Fibroblast of mammary gland (primary cell): ENCODE measurements around the gene GCNT2.

ENCODE experiments used
- DNase-seq: peaks from one replicate; pipeline ENCODE4 v3.0.0-alpha.2; 2010; ENCODE audit warnings: low read depth
- H3K4me3 ChIP-seq: 2 replicates; pipeline ENCODE4 v1.5.1; 2011; ENCODE audit warnings: low read depth, mild to moderate bottlenecking, low read length, moderate library complexity; ENCODE audit not compliant: control insufficient read depth
- CTCF ChIP-seq: conservative IDR thresholded peaks from 2 replicates; pipeline ENCODE4 v1.5.1; 2011; ENCODE audit warnings: low read depth, low read length, inconsistent platforms; ENCODE audit not compliant: control insufficient read depth, insufficient read depth

The GCNT2 gene

GRCh38 chr6:10556589-10556988, 35.4 kb downstream of the GCNT2 start:
- TF ChIP-seq CTCF: no peak
- DNase-seq: no peak
- no peak overlapping the region for H3K4me3 ChIP-seq

GRCh38 chr6:10556992-10557391, 35.8 kb downstream of the GCNT2 start:
- no peak overlapping the region for H3K4me3 ChIP-seq
- no peak for TF ChIP-seq CTCF
- DNase-seq: no peak

- H3K4me3 ChIP-seq: no peak overlapping the region
- no peak for DNase-seq
Measured at GRCh38 chr6:10557913-10558312, 36.8 kb downstream of the GCNT2 start.

GRCh38 chr6:10558565-10558964, 37.4 kb downstream of the GCNT2 start:
- no peak overlapping the region for H3K4me3 ChIP-seq
- no peak for TF ChIP-seq CTCF
- DNase-seq: no peak

More at GRCh38 chr6:10557913-10558312, 36.8 kb downstream of the GCNT2 start:
- TF ChIP-seq CTCF: no peak

GRCh38 chr6:10559522-10560152, 38.5 kb downstream of the GCNT2 start:
- no peak overlapping the region for H3K4me3 ChIP-seq
- no peak for DNase-seq
- no peak for TF ChIP-seq CTCF

GRCh38 chr6:10561611-10562199, 40.6 kb downstream of the GCNT2 start:
- no peak for TF ChIP-seq CTCF
- no peak for DNase-seq
- H3K4me3 ChIP-seq: no peak overlapping the region
